ENCODE results near the gene CIB2.

Gene CIB2

GRCh38 chr15:78149805-78150751 is 18.8 kb upstream of the CIB2 start:
- 16 to 17% methylated on average over 20 of the region's 20 CpGs for WGBS, 2 experiments
- Histone ChIP-seq H3K9me3 (ENCODE audit: control insufficient read depth, low read length) (no peaks in the 10 kb centered on the region), H3K27ac (ENCODE audit: insufficient read depth, low read depth, low read length, poor library complexity, severe bottlenecking) (no peak overlapping the region)

GRCh38 chr15:78149068-78149804 is 18.0 kb upstream of the CIB2 start, which contains the start of gene IDH3A:
TSS of gene IDH3A (plus strand) at chr15:78149362. CDS start at chr15:78149404, 42 bp downstream.
- H3K4me1 ChIP-seq (ENCODE audit: control insufficient read depth, insufficient read depth, low read length) = peaks cover 10% of the 10 kb centered on the region
- H3K36me3 ChIP-seq (ENCODE audit: control insufficient read depth, insufficient read depth, low read length) = no peaks in the 10 kb centered on the region
- H3K9me3 ChIP-seq (ENCODE audit: control insufficient read depth, low read length) = no peaks in the 10 kb centered on the region
- no peak within 1 kb of the TSS for H3K27ac ChIP-seq (ENCODE audit: insufficient read depth, low read depth, low read length, poor library complexity, severe bottlenecking)
- peak within 1 kb of the TSS; percentile 84 for H3K4me3 ChIP-seq (ENCODE audit: insufficient read depth, low read depth, low read length)
- WGBS, 2 experiments = 1% methylated on average over 79 of the region's 79 CpGs
- H3K27me3 ChIP-seq (ENCODE audit: control insufficient read depth, insufficient read depth, low read length, poor library complexity, severe bottlenecking) = peaks cover 19% of the 10 kb centered on the region

More at GRCh38 chr15:78149805-78150751, 18.8 kb upstream of the CIB2 start:
- peaks cover 19% of the 10 kb centered on the region for H3K27me3 ChIP-seq (ENCODE audit: control insufficient read depth, insufficient read depth, low read length, poor library complexity, severe bottlenecking)
- no peaks in the 10 kb centered on the region for H3K36me3 ChIP-seq (ENCODE audit: control insufficient read depth, insufficient read depth, low read length)
- H3K4me1 ChIP-seq (ENCODE audit: control insufficient read depth, insufficient read depth, low read length) = peaks cover 10% of the 10 kb centered on the region
- H3K4me3 ChIP-seq (ENCODE audit: insufficient read depth, low read depth, low read length) = peak overlapping the region; percentile 84

DNA sequence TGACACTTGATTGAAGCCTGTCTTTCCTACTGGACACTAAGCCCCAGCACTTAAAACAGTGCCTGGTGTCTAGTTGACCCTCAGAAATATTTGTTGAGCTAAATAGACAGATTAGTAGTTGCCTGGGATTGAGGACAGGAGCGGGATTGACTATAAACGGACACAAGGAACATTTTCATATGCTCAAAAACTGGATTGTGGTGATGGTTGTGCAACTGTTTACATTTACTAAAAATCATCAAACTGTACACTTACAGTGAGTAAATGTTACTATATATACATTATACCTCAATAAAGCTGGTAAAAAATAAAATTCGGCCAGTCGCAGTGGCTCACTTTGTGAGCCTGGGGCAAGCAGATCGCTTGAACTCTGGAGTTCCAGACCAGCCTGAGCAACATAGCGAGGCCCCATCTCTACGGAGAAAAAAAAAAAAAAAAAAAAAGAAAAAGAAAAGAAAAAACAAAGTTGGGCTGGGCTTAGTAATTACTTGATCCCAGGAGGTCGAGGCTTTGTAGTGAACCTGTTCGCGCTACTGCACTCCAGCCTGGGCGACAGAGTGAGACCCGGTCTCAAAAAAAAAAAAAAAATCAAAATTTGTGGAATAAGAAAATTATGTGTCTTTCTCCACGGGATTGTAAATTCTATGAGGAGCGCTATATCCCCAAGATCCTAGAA is 17.3 kb upstream of the CIB2 start:
- Histone ChIP-seq H3K4me3 (ENCODE audit: insufficient read depth, low read depth, low read length) (peak overlapping the region; percentile 84), H3K36me3 (ENCODE audit: control insufficient read depth, insufficient read depth, low read length) (no peaks in the 10 kb centered on the region), H3K27me3 (ENCODE audit: control insufficient read depth, insufficient read depth, low read length, poor library complexity, severe bottlenecking) (peaks cover 19% of the 10 kb centered on the region), H3K4me1 (ENCODE audit: control insufficient read depth, insufficient read depth, low read length) (peaks cover 10% of the 10 kb centered on the region), H3K27ac (ENCODE audit: insufficient read depth, low read depth, low read length, poor library complexity, severe bottlenecking) (no peak overlapping the region), H3K9me3 (ENCODE audit: control insufficient read depth, low read length) (no peaks in the 10 kb centered on the region)
- WGBS, 2 experiments = 21 to 26% methylated on average over 14 of the region's 14 CpGs

DNA sequence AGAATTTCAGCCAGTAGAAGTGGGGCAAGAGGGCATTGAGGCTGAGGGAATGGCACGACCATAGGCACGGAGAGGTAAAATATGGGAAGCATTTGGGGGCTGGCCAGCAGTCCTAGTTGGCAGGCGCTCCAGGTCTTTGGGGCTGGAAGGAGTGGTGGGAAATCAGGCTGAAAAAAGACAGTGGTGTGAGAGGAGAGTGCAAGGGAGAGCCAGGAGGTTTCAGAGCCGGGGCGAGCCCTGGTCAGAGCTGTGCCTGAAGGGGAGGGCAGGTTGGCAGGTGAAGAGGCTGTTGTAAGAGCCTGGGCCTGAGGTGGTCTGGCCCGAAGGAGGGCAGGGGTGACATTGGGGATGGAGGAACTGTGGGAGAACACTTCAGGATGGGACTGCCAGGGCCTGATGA is 16.3 kb upstream of the CIB2 start:
- H3K9me3 ChIP-seq (ENCODE audit: control insufficient read depth, low read length) = no peaks in the 10 kb centered on the region
- H3K4me1 ChIP-seq (ENCODE audit: control insufficient read depth, insufficient read depth, low read length) = peaks cover 10% of the 10 kb centered on the region
- H3K27me3 ChIP-seq (ENCODE audit: control insufficient read depth, insufficient read depth, low read length, poor library complexity, severe bottlenecking) = peaks cover 19% of the 10 kb centered on the region
- H3K36me3 ChIP-seq (ENCODE audit: control insufficient read depth, insufficient read depth, low read length) = no peaks in the 10 kb centered on the region
- H3K27ac ChIP-seq (ENCODE audit: insufficient read depth, low read depth, low read length, poor library complexity, severe bottlenecking) = no peak overlapping the region
- 94 to 95% methylated on average over 6 of the region's 6 CpGs for WGBS, 2 experiments
- H3K4me3 ChIP-seq (ENCODE audit: insufficient read depth, low read depth, low read length) = no peak overlapping the region

DNA sequence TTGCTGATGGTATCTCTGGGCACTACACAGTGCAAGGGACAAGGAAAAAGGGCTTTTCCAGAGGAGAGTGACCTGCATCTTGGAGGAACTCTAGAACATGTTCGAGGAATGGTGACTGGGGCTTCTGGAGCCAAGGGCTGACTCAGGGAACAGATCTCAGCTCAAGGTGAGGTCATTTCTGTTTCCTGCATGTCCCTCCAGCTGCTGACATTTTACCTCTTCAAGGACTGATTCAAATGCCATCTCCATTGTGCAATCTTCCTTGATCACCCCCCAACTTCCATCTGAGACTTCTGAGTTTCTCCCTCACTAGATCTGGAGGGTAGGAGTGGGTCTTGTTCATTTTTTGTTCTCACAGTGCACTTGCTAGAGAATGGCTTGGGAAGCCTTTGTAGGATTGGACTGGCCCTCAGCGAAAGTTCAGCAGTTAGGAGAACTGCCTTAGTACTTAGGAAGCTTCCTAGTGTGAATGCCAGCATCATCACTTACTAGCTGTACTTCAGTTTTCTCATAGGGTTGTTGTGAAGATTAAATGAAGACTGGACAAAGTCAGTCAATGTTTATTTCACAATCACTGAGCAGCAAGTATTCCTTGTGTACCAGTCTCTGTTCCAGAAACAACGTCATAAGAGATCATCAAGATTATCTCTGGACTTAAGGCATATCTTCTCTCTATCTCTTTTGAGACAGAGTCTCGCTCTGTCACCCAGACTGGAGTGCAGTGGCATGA is 15.3 kb upstream of the CIB2 start:
- H3K9me3 ChIP-seq (ENCODE audit: control insufficient read depth, low read length) = no peaks in the 10 kb centered on the region
- H3K27me3 ChIP-seq (ENCODE audit: control insufficient read depth, insufficient read depth, low read length, poor library complexity, severe bottlenecking) = peaks cover 19% of the 10 kb centered on the region
- 86 to 94% methylated on average over 4 of the region's 4 CpGs for WGBS, 2 experiments
- no peak overlapping the region for H3K4me3 ChIP-seq (ENCODE audit: insufficient read depth, low read depth, low read length)
- no peak overlapping the region for H3K27ac ChIP-seq (ENCODE audit: insufficient read depth, low read depth, low read length, poor library complexity, severe bottlenecking)
- peaks cover 10% of the 10 kb centered on the region for H3K4me1 ChIP-seq (ENCODE audit: control insufficient read depth, insufficient read depth, low read length)
- H3K36me3 ChIP-seq (ENCODE audit: control insufficient read depth, insufficient read depth, low read length) = no peaks in the 10 kb centered on the region

- H3K4me1 ChIP-seq (ENCODE audit: control insufficient read depth, insufficient read depth, low read length) = no peaks in the 10 kb centered on the region
Observed at GRCh38 chr15:78142332-78142731, 11.1 kb upstream of the CIB2 start.

GRCh38 chr15:78140292-78140691 is 9.0 kb upstream of the CIB2 start:
- no peaks in the 10 kb centered on the region for H3K36me3 ChIP-seq (ENCODE audit: control insufficient read depth, insufficient read depth, low read length)
- H3K4me3 ChIP-seq (ENCODE audit: insufficient read depth, low read depth, low read length) = no peak overlapping the region
- no peak overlapping the region for H3K27ac ChIP-seq (ENCODE audit: insufficient read depth, low read depth, low read length, poor library complexity, severe bottlenecking)
- H3K4me1 ChIP-seq (ENCODE audit: control insufficient read depth, insufficient read depth, low read length) = no peaks in the 10 kb centered on the region
- no peaks in the 10 kb centered on the region for H3K27me3 ChIP-seq (ENCODE audit: control insufficient read depth, insufficient read depth, low read length, poor library complexity, severe bottlenecking)
- no peaks in the 10 kb centered on the region for H3K9me3 ChIP-seq (ENCODE audit: control insufficient read depth, low read length)

More at GRCh38 chr15:78142332-78142731, 11.1 kb upstream of the CIB2 start:
- Histone ChIP-seq H3K36me3 (ENCODE audit: control insufficient read depth, insufficient read depth, low read length) (no peaks in the 10 kb centered on the region), H3K27ac (ENCODE audit: insufficient read depth, low read depth, low read length, poor library complexity, severe bottlenecking) (no peak overlapping the region), H3K4me3 (ENCODE audit: insufficient read depth, low read depth, low read length) (no peak overlapping the region), H3K9me3 (ENCODE audit: control insufficient read depth, low read length) (no peaks in the 10 kb centered on the region), H3K27me3 (ENCODE audit: control insufficient read depth, insufficient read depth, low read length, poor library complexity, severe bottlenecking) (no peaks in the 10 kb centered on the region)
- 90 to 93% methylated on average over 3 of the region's 3 CpGs for WGBS, 2 experiments

GRCh38 chr15:78139578-78139977 is 8.3 kb upstream of the CIB2 start:
- Histone ChIP-seq H3K9me3 (ENCODE audit: control insufficient read depth, low read length) (no peaks in the 10 kb centered on the region), H3K27me3 (ENCODE audit: control insufficient read depth, insufficient read depth, low read length, poor library complexity, severe bottlenecking) (no peaks in the 10 kb centered on the region), H3K27ac (ENCODE audit: insufficient read depth, low read depth, low read length, poor library complexity, severe bottlenecking) (no peak overlapping the region), H3K4me1 (ENCODE audit: control insufficient read depth, insufficient read depth, low read length) (no peaks in the 10 kb centered on the region), H3K36me3 (ENCODE audit: control insufficient read depth, insufficient read depth, low read length) (no peaks in the 10 kb centered on the region), H3K4me3 (ENCODE audit: insufficient read depth, low read depth, low read length) (no peak overlapping the region)
- 86 to 93% methylated on average over 5 of the region's 5 CpGs for WGBS, 2 experiments

DNA sequence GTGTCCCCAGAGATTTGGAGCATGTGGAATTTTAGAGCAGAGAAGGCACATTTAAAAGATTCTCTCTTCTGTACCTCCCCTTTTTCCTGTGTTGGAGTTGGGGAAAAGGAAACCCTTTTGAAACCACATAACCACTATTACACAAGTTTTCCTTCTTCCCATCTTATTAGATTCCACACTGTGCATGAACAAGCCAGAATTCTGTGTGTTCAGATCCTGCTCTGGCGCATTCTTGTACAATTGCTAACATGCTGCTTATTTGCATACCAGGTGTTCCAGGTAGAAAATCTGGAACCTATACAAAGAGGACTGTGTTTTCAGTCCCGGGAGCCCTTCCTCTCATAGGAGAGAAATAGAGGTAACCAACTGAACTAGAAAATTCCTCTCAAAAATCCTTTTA is 2.6 kb upstream of the CIB2 start:
- 90 to 93% methylated on average over 2 of the region's 2 CpGs for WGBS, 2 experiments
- Histone ChIP-seq H3K36me3 (ENCODE audit: control insufficient read depth, insufficient read depth, low read length) (no peaks in the 10 kb centered on the region), H3K4me1 (ENCODE audit: control insufficient read depth, insufficient read depth, low read length) (peaks cover 5% of the 10 kb centered on the region), H3K4me3 (ENCODE audit: insufficient read depth, low read depth, low read length) (no peak overlapping the region), H3K27me3 (ENCODE audit: control insufficient read depth, insufficient read depth, low read length, poor library complexity, severe bottlenecking) (no peaks in the 10 kb centered on the region), H3K27ac (ENCODE audit: insufficient read depth, low read depth, low read length, poor library complexity, severe bottlenecking) (no peak overlapping the region), H3K9me3 (ENCODE audit: control insufficient read depth, low read length) (no peaks in the 10 kb centered on the region)
